Keratinocyte (primary cell): ENCODE data around the gene LSM4. TPM values are rescaled to one million over a fixed set of nuclear protein-coding genes. Genes with fewer than 3 reads are reported as not detected.

Experiments used
- DNase-seq: peaks from one replicate; pipeline ENCODE4 v3.0.0-alpha.2; 2011; ENCODE audit warnings: low read depth, missing footprints, low spot score
- FAIRE-seq: peaks from 2 replicates; lab custom pipeline; 2011; peaks lifted over from hg19 to GRCh38; lab: Jason Lieb, UNC
- H2AFZ ChIP-seq: 2 replicates; pipeline ENCODE4 v1.6.0; 2012; ENCODE audit warnings: low read length, control low read depth, inconsistent platforms; ENCODE audit not compliant: control insufficient read depth
- H3K27ac ChIP-seq: 2 replicates; pipeline ENCODE4 v1.5.1; 2011; ENCODE audit warnings: low read length; ENCODE audit not compliant: control insufficient read depth, insufficient read depth
- H3K27me3 ChIP-seq: 3 replicates; pipeline ENCODE4 v1.6.0; 2011; ENCODE audit warnings: low read length; ENCODE audit not compliant: control insufficient read depth, insufficient read depth; ENCODE audit errors: extremely low read depth
- H3K36me3 ChIP-seq, 2 experiments: 2 replicates in 1 of 2; 3 replicates in 1 of 2; pipeline ENCODE4 v1.5.1; 2011; ENCODE audit warnings: low read length in 2 of 2, mild to moderate bottlenecking in 1 of 2; ENCODE audit not compliant: control insufficient read depth in 2 of 2, insufficient read depth in 2 of 2; ENCODE audit errors: extremely low read depth in 1 of 2
- H3K4me1 ChIP-seq: 3 replicates; pipeline ENCODE4 v1.5.1; 2011; ENCODE audit warnings: low read length; ENCODE audit not compliant: control insufficient read depth, insufficient read depth; ENCODE audit errors: extremely low read depth
- H3K4me2 ChIP-seq: 3 replicates; pipeline ENCODE4 v1.6.0; 2011; ENCODE audit warnings: low read depth, low read length; ENCODE audit not compliant: control insufficient read depth, insufficient read depth; ENCODE audit errors: extremely low read depth
- H3K4me3 ChIP-seq, 3 experiments: fragments of 200-600 bp in 1 of 3; sonication (generic) in 1 of 3; 2 replicates in 2 of 3; 3 replicates in 1 of 3; pipeline ENCODE4 v1.5.1; 2011 to 2016; ENCODE audit warnings: low read length in 3 of 3, mild to moderate bottlenecking in 3 of 3, control low read depth in 2 of 3, inconsistent platforms in 1 of 3, low read depth in 1 of 3, mixed read lengths in 1 of 3, mixed run types in 1 of 3, moderate library complexity in 1 of 3; ENCODE audit not compliant: control insufficient read depth in 2 of 3, insufficient read depth in 2 of 3; ENCODE audit errors: extremely low read depth in 1 of 3
- H3K79me2 ChIP-seq: 2 replicates; pipeline ENCODE4 v1.6.0; 2012; ENCODE audit warnings: low read length; ENCODE audit not compliant: control insufficient read depth, insufficient read depth
- H3K9ac ChIP-seq: 3 replicates; pipeline ENCODE4 v1.6.0; 2011; ENCODE audit warnings: low read length; ENCODE audit not compliant: control insufficient read depth, insufficient read depth; ENCODE audit errors: extremely low read depth
- H3K9me1 ChIP-seq: 3 replicates; pipeline ENCODE4 v1.6.0; 2011; ENCODE audit warnings: low read length; ENCODE audit not compliant: control insufficient read depth, insufficient read depth; ENCODE audit errors: extremely low read depth
- H3K9me3 ChIP-seq: 2 replicates; pipeline ENCODE4 v1.5.1; 2012; ENCODE audit warnings: low read depth, low read length; ENCODE audit not compliant: control insufficient read depth
- H4K20me1 ChIP-seq: 3 replicates; pipeline ENCODE4 v1.6.0; 2011; ENCODE audit warnings: low read length; ENCODE audit not compliant: control insufficient read depth, insufficient read depth; ENCODE audit errors: extremely low read depth
- EZH2 ChIP-seq: IDR thresholded peaks from one replicate; pipeline ENCODE4 v1.6.1; 2012; ENCODE audit warnings: inconsistent platforms, mild to moderate bottlenecking, low read length, moderate library complexity
- dilution Hi-C: fragments of 300-500 bp; cut with MboI; formaldehyde crosslinking; loops from one replicate; pipeline ENCODE4 v1.7.0; 2020; ENCODE audit warnings: low sequenced_read_pairs; ENCODE audit not compliant: extremely low pct_ligation_motif_present
- polyA plus RNA-seq, 5 experiments: library from polyadenylated mRNA; depleted of rRNA in 3 of 5; stranded (reverse) in 3 of 5; stranded (forward) in 1 of 5; unstranded in 1 of 5; fragments of >200 nt; gene quantifications; 1 replicate in 1 of 5; 2 replicates in 3 of 5; 3 replicates in 1 of 5; pipeline versions ENCODE4 v1.2.1 to v1.2.3, GENCODE V29; 2011 to 2012; ENCODE audit warnings: missing spikeins in 2 of 5, low read depth in 1 of 5, low replicate concordance in 1 of 5
- TF ChIP-seq, protein P1 (sequence below), 3 experiments: IDR thresholded peaks in 1 of 3; conservative IDR thresholded peaks in 1 of 3; optimal IDR thresholded peaks in 1 of 3; 2 replicates in 2 of 3; 3 replicates in 1 of 3; pipeline versions ENCODE3 to v1.5.1; 2011; ENCODE audit warnings: low read length in 3 of 3, mild to moderate bottlenecking in 3 of 3, moderate library complexity in 2 of 3, control low read depth in 1 of 3, inconsistent platforms in 1 of 3; ENCODE audit not compliant: insufficient read depth in 2 of 3; ENCODE audit errors: extremely low read depth in 1 of 3

Gene LSM4
- polyA plus RNA-seq, 1 donor (not counting 4 experiments of a cell fraction or from before 2014, with no cell fraction given): 162 TPM

DNA sequence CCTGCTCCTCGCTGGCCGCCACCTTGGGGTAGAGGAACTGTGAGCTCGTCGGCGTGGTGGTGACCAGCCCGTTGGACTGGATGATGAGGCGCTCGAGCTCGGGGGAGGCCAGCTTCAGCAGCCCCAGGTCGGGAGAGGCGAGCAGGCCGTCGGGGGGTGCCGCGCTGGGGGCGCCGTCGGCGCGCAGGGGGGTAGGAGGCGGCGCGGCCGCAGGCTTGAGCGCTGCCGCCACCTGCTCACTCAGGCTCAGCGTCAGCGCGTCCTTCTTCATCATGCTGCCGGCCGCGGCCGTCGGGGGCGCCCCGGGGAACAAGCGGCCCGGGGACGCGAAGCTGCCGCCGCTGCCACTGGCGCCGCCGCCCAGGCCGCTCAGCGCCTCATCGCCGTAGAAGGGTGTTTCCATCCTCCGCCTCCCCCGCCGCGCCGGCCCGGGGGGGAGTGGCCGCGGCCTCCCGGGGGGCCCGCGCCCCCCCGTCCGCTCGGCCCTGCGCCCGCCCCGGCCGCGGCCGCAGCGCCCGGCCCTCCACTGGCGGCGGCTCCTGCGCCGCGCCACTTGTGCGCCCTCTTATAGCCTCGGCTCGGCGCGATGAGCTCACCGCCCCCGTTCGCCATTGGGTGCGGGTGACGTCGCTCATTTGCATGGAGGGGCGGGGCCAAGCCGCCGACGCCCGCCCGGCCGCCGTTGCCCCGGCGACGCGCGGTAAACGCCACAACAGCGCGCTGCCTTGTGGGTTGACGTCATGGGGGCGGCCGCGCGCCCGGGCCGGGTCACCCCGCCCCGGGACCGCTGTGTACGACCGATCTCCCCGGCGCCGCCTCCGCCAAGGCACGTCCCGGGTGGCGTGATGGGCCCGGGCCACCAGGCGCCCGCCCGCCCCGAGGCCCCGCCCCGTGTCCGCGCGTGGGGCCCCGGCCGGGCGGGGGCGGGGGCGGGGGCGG, 41.5 kb downstream of the LSM4 start, which contains the start of gene JUND:
JUND (minus strand) TSS at position 541 of the 939 bp plus-strand sequence; CDS start at position 403, 138 bp downstream.
- Histone ChIP-seq H3K36me3 (peaks cover 1 to 8% of the 10 kb centered on the region in 2 experiments), H3K9me1 (peaks cover 2% of the 10 kb centered on the region), H2AFZ (peak within 1 kb of the TSS; percentile 57), H3K27me3 (no peaks in the 10 kb centered on the region), H3K4me2 (peak within 1 kb of the TSS; percentile 94), H4K20me1 (peaks cover 9% of the 10 kb centered on the region), H3K4me3 (peak within 1 kb of the TSS; percentile 69 to 78 (median 76)), H3K9me3 (no peaks in the 10 kb centered on the region), H3K27ac (peak within 1 kb of the TSS; percentile 98), H3K4me1 (peaks cover 19% of the 10 kb centered on the region), H3K79me2 (peaks cover 23% of the 10 kb centered on the region), H3K9ac (peak within 1 kb of the TSS; percentile 96)
- dilution Hi-C loops: no loop called here
- TF ChIP-seq EZH2: no peak
- TF ChIP-seq, protein P1, sequence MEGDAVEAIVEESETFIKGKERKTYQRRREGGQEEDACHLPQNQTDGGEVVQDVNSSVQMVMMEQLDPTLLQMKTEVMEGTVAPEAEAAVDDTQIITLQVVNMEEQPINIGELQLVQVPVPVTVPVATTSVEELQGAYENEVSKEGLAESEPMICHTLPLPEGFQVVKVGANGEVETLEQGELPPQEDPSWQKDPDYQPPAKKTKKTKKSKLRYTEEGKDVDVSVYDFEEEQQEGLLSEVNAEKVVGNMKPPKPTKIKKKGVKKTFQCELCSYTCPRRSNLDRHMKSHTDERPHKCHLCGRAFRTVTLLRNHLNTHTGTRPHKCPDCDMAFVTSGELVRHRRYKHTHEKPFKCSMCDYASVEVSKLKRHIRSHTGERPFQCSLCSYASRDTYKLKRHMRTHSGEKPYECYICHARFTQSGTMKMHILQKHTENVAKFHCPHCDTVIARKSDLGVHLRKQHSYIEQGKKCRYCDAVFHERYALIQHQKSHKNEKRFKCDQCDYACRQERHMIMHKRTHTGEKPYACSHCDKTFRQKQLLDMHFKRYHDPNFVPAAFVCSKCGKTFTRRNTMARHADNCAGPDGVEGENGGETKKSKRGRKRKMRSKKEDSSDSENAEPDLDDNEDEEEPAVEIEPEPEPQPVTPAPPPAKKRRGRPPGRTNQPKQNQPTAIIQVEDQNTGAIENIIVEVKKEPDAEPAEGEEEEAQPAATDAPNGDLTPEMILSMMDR (optimal IDR thresholded peaks at IDR 0.05 in 1 of 3, IDR thresholded peaks at IDR 0.05 in 1 of 3, conservative IDR thresholded peaks at IDR 0.05 in 1 of 3; ENCODE audit: extremely low read depth in 1 of 3, insufficient read depth in 2 of 3, low read length in 3 of 3): no peak
- DNase-seq (peak; percentile 85), FAIRE-seq (no peak)

DNA sequence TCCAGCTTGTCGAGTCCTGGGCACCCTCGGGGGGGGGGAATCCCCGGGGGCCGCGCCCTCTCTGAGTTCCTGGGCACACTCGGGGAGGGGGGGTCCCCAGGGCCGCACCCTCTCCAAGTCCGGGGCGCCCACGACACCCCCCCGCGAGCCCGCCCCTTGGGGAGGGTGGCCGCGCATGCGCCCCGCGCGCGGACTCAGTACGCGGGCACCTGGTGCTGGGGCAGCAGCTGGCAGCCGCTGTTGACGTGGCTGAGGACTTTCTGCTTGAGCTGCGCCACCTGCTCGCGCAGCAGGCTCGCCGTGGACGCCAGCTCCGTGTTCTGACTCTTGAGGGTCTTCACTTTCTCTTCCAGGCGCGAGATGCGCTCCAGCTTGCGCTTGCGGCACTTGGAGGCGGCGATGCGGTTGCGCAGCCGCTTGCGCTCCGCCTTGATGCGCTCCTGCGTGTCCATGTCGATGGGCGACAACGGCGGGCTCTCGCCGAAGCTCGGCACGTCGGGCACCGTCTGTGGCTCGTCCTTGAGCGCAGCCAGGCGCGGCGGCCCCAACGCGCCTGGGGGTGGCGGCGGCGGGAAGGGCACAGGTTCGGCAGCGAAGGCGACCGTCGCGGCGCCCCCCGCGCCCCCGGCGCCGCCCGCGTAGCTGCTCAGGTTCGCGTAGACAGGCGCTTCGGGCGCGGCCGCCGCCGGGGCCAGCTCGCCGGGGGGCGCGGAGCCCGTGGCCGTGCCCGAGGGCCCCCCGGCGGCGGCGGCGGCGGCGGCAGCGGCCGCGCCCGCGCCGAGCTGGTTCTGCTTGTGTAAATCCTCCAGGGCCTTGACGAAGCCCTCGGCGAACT, 42.4 kb downstream of the LSM4 start:
- Histone ChIP-seq H3K4me1 (peaks cover 24% of the 10 kb centered on the region), H3K36me3 (peaks cover 1 to 8% of the 10 kb centered on the region in 2 experiments), H3K9me1 (peaks cover 2% of the 10 kb centered on the region), H3K27me3 (no peaks in the 10 kb centered on the region), H3K27ac (peak overlapping the region; percentile 88), H3K79me2 (peaks cover 23% of the 10 kb centered on the region), H3K4me2 (peak overlapping the region; percentile 97), H4K20me1 (peaks cover 9% of the 10 kb centered on the region), H3K9me3 (no peaks in the 10 kb centered on the region), H3K4me3 (peak overlapping the region; percentile 69 to 78 (median 76)), H2AFZ (no peak overlapping the region), H3K9ac (peak overlapping the region; percentile 92)
- dilution Hi-C loops: no loop called here
- no peak for FAIRE-seq
- no peak for DNase-seq
- TF ChIP-seq EZH2: no peak
- TF ChIP-seq, protein P1 (optimal IDR thresholded peaks at IDR 0.05 in 1 of 3, IDR thresholded peaks at IDR 0.05 in 1 of 3, conservative IDR thresholded peaks at IDR 0.05 in 1 of 3; ENCODE audit: extremely low read depth in 1 of 3, insufficient read depth in 2 of 3, low read length in 3 of 3): no peak
